ENCODE data around the gene SARDH.

DNA sequence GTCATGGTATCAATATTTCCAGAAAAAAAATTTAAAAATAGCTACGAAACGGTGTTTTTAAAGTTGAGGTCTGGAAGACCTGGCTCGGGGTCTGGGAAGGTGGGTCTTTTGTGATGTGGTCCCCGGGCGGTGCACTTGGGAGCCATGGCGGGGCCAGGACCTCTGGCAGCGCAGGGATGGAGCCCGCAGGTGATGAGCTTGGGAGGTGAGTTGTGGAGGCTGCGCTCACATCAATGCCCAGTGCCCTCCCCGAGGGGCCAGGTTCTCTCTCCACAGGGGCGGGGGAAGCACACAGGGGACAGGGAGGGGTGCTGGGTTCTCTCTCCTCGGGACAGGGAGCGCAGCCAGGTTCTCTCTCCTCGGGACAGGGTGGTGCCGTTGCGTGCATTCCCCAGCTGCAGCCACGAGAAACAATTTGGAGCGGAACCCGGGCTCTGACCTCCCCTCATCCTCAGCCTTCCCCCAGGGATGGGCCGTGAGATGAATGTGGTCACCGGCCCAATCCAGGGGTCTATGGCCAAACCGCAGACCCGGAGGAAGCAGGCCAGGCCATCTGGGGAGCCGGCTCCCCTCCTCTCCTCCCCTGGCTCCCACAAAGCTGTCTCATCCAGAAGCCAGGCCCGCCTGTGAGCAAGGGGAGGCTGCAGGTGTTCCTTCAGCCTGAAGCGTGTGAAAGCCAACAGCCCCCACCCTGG is 76.2 kb downstream of the SARDH start:
- TF ChIP-seq, protein P1, sequence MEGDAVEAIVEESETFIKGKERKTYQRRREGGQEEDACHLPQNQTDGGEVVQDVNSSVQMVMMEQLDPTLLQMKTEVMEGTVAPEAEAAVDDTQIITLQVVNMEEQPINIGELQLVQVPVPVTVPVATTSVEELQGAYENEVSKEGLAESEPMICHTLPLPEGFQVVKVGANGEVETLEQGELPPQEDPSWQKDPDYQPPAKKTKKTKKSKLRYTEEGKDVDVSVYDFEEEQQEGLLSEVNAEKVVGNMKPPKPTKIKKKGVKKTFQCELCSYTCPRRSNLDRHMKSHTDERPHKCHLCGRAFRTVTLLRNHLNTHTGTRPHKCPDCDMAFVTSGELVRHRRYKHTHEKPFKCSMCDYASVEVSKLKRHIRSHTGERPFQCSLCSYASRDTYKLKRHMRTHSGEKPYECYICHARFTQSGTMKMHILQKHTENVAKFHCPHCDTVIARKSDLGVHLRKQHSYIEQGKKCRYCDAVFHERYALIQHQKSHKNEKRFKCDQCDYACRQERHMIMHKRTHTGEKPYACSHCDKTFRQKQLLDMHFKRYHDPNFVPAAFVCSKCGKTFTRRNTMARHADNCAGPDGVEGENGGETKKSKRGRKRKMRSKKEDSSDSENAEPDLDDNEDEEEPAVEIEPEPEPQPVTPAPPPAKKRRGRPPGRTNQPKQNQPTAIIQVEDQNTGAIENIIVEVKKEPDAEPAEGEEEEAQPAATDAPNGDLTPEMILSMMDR (IDR thresholded peaks at IDR 0.05 in 2 of 3, conservative IDR thresholded peaks at IDR 0.05 in 1 of 3; ENCODE audit: borderline replicate concordance in 1 of 3, insufficient read depth in 1 of 3, low read depth in 2 of 3, low read length in 2 of 3): no peak
- TF ChIP-seq RAD21 (IDR thresholded peaks at IDR 0.05; ENCODE audit: low read depth) (no peak), JUND (IDR thresholded peaks at IDR 0.05) (no peak), EZH2 (IDR thresholded peaks at IDR 0.05) (no peak)

Data from HCT116 (cell line).